Endodermal cell (in vitro differentiated cells): ENCODE results near the gene GSDME. TPM values are rescaled to one million over a fixed set of nuclear protein-coding genes. Genes with fewer than 3 reads are reported as not detected.
A peak's percentile ranks its signal among the peaks of the same experiment; 100 is the strongest.

Source experiments
- DNase-seq: peaks from one replicate; pipeline ENCODE4 v3.0.0-alpha.2; 2017
- H3K27ac ChIP-seq: 2 replicates; pipeline ENCODE4 v1.5.1; 2013; ENCODE audit warnings: mild to moderate bottlenecking, low read depth, low read length, moderate library complexity
- H3K27me3 ChIP-seq: 2 replicates; pipeline ENCODE4 v1.6.1; 2013; ENCODE audit warnings: mild to moderate bottlenecking, low read length, moderate library complexity; ENCODE audit not compliant: insufficient read depth, control insufficient read depth, poor library complexity, severe bottlenecking
- H3K36me3 ChIP-seq: 2 replicates; pipeline ENCODE4 v1.7.0; 2013; ENCODE audit warnings: mild to moderate bottlenecking, low read length, moderate library complexity; ENCODE audit not compliant: control insufficient read depth, insufficient read depth
- H3K4me1 ChIP-seq: one replicate; pipeline ENCODE4 v1.7.0; 2013; ENCODE audit warnings: low read length; ENCODE audit not compliant: control insufficient read depth, insufficient read depth
- H3K4me3 ChIP-seq: 2 replicates; pipeline ENCODE4 v1.5.1; 2013; ENCODE audit warnings: mild to moderate bottlenecking, low read length, moderate library complexity
- H3K9ac ChIP-seq: 2 replicates; pipeline ENCODE4 v1.6.1; 2013; ENCODE audit warnings: mild to moderate bottlenecking, low read length, moderate library complexity; ENCODE audit not compliant: poor library complexity, severe bottlenecking; ENCODE audit errors: extremely low read depth
- H3K9me3 ChIP-seq: 2 replicates; pipeline ENCODE4 v1.6.1; 2013; ENCODE audit warnings: mild to moderate bottlenecking, low read length, moderate library complexity; ENCODE audit not compliant: control insufficient read depth
- H3K27ac Mint-ChIP-seq: 2 replicates; pipeline ENCODE4 v1.8.0; 2020; ENCODE audit warnings: mixed read lengths
- H3K27me3 Mint-ChIP-seq: 2 replicates; pipeline ENCODE4 v1.8.0; 2021; ENCODE audit warnings: mild to moderate bottlenecking, mixed read lengths; ENCODE audit not compliant: insufficient read depth
- H3K36me3 Mint-ChIP-seq: 2 replicates; pipeline ENCODE4 v1.8.0; 2020; ENCODE audit warnings: low read depth, mixed read lengths
- H3K4me1 Mint-ChIP-seq: 2 replicates; pipeline ENCODE4 v1.8.0; 2020; ENCODE audit warnings: mixed read lengths
- H3K4me3 Mint-ChIP-seq: 2 replicates; pipeline ENCODE4 v1.8.0; 2020; ENCODE audit warnings: mild to moderate bottlenecking, moderate library complexity, mixed read lengths
- H3K9me3 Mint-ChIP-seq: 2 replicates; pipeline ENCODE4 v1.8.0; 2020; ENCODE audit warnings: mild to moderate bottlenecking, mixed read lengths
- WGBS, 2 experiments: methylation state at CpG; one replicate each; pipeline versions ENCODE4 v1.1.5 to v1.1.7; 2013; ENCODE audit warnings: missing lambda C conversion rate in 2 of 2, mixed read lengths in 1 of 2; ENCODE audit not compliant: insufficient coverage in 1 of 2, insufficient read length in 1 of 2; 5-methylcytosine and 5-hydroxymethylcytosine counted together
- total RNA-seq, 2 donors: library from RNA; stranded (reverse); fragmentation: NEBNext Ultra II Directional in 1 of 2; extraction: Animal tissue kit (Norgen Biotek cat#: 25700) in 1 of 2; gene quantifications; 2 replicates in 1 of 2; 3 replicates in 1 of 2; pipeline ENCODE4 v1.2.1, GENCODE V29; 2021
- TF ChIP-seq, protein P1 (sequence below): fragments of 200-600 bp; sonication (generic); conservative IDR thresholded peaks from 2 replicates; pipeline ENCODE4 v1.5.0; 2021; ENCODE audit warnings: antibody characterized with exemption, mild to moderate bottlenecking

Gene GSDME
- total RNA-seq, 2 donors from 2014 or later, result 8.9 to 17.9 TPM

GRCh38 chr7:24714676-24715010 is 42.6 kb downstream of the GSDME start:
- WGBS, 2 experiments, result 90 to 95% methylated on average over 8 of the region's 8 CpGs
- H3K9me3 ChIP-seq, result peaks cover 1% of the 10 kb centered on the region
- peaks cover 14% of the 10 kb centered on the region for H3K4me1 ChIP-seq
- peaks cover 1% of the 10 kb centered on the region for H3K27me3 Mint-ChIP-seq
- no peak overlapping the region for H3K4me3 ChIP-seq
- DNase-seq, result no peak
- TF ChIP-seq, protein P1, sequence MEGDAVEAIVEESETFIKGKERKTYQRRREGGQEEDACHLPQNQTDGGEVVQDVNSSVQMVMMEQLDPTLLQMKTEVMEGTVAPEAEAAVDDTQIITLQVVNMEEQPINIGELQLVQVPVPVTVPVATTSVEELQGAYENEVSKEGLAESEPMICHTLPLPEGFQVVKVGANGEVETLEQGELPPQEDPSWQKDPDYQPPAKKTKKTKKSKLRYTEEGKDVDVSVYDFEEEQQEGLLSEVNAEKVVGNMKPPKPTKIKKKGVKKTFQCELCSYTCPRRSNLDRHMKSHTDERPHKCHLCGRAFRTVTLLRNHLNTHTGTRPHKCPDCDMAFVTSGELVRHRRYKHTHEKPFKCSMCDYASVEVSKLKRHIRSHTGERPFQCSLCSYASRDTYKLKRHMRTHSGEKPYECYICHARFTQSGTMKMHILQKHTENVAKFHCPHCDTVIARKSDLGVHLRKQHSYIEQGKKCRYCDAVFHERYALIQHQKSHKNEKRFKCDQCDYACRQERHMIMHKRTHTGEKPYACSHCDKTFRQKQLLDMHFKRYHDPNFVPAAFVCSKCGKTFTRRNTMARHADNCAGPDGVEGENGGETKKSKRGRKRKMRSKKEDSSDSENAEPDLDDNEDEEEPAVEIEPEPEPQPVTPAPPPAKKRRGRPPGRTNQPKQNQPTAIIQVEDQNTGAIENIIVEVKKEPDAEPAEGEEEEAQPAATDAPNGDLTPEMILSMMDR, result no peak
- no peak overlapping the region for H3K4me3 Mint-ChIP-seq
- H3K36me3 Mint-ChIP-seq, result peaks cover 2% of the 10 kb centered on the region
- peaks cover 26% of the 10 kb centered on the region for H3K4me1 Mint-ChIP-seq
- H3K27ac Mint-ChIP-seq, result no peak overlapping the region
- no peak overlapping the region for H3K9ac ChIP-seq
- peaks cover 1% of the 10 kb centered on the region for H3K9me3 Mint-ChIP-seq
- H3K27ac ChIP-seq, result no peak overlapping the region
- no peaks in the 10 kb centered on the region for H3K36me3 ChIP-seq
- H3K27me3 ChIP-seq, result no peaks in the 10 kb centered on the region

GRCh38 chr7:24713850-24714675 is 43.2 kb downstream of the GSDME start:
- Histone ChIP-seq H3K4me1 (peaks cover 13% of the 10 kb centered on the region), H3K9ac (no peak overlapping the region), H3K36me3 (no peaks in the 10 kb centered on the region), H3K27me3 (no peaks in the 10 kb centered on the region), H3K27ac (no peak overlapping the region), H3K9me3 (no peaks in the 10 kb centered on the region), H3K4me3 (no peak overlapping the region)
- peaks cover 1% of the 10 kb centered on the region for H3K27me3 Mint-ChIP-seq
- no peak overlapping the region for H3K4me3 Mint-ChIP-seq
- no peak overlapping the region for H3K27ac Mint-ChIP-seq
- TF ChIP-seq, protein P1, result no peak
- peaks cover 23% of the 10 kb centered on the region for H3K4me1 Mint-ChIP-seq
- H3K36me3 Mint-ChIP-seq, result no peaks in the 10 kb centered on the region
- peak; percentile 37 for DNase-seq
- WGBS, 2 experiments, result 90 to 92% methylated on average over 12 to 14 of the region's 14 CpGs
- no peaks in the 10 kb centered on the region for H3K9me3 Mint-ChIP-seq

DNA sequence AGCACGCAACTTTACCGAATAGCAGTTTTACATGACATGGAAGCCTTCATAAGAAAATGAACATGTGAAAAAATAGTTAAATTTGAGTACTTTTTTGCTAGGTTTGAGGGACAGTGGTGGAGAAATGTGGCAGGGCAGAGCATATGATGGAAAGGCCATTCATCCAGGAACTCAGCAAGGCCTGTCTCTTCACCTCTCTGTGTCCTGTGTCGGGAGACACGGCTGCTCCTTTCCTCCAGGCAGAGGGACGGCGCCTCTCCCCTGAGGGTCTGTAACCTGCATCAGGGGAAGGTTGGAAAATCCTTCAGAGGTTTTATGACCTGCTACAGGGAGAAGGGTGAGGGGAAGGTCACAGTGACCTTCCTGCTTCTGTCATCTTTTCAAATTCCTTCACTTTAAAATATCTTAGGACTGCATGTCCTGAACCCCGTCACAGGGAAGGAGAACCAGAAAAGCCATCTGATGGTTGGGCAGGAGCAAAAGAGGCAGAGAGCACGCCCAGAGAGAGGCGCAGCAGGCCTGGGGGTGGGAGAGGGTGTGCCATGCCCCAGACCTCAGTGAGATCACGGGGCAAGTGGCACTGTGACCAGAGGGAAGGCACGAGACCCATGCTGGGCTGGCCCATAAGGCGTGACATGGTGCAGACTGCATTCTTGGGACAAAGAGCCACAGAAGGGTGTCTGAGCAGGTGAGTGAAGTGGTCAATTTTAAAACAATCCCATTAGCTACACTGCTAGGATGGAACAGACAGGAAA is 44.0 kb downstream of the GSDME start:
- Mint-ChIP-seq H3K27ac (no peak overlapping the region), H3K9me3 (no peaks in the 10 kb centered on the region), H3K4me1 (peaks cover 15% of the 10 kb centered on the region), H3K4me3 (no peak overlapping the region), H3K36me3 (no peaks in the 10 kb centered on the region), H3K27me3 (peaks cover 1% of the 10 kb centered on the region)
- Histone ChIP-seq H3K27me3 (no peaks in the 10 kb centered on the region), H3K9ac (no peak overlapping the region), H3K4me3 (no peak overlapping the region), H3K36me3 (no peaks in the 10 kb centered on the region), H3K4me1 (peaks cover 4% of the 10 kb centered on the region), H3K9me3 (no peaks in the 10 kb centered on the region), H3K27ac (no peak overlapping the region)
- TF ChIP-seq, protein P1, result no peak
- WGBS, 2 experiments, result 89 to 95% methylated on average over 8 to 12 of the region's 12 CpGs
- DNase-seq, result peak; percentile 42
